Measurements from ENCODE around the gene SYNGR2. TPM values are rescaled to one million over a fixed set of nuclear protein-coding genes. Genes with fewer than 3 reads are reported as not detected.
"Not testable (repeated sequence)": the region's sequence is repeated elsewhere in the genome, so short reads cannot be mapped to it uniquely, and the experiment has no call there.

Gene SYNGR2
- total RNA-seq, 1 donor: 3.3 TPM

GRCh38 chr17:78137392-78138203 is 30.8 kb upstream of the SYNGR2 start:
- no peaks in the 10 kb centered on the region for H3K4me1 ChIP-seq (ENCODE audit: insufficient read depth, low read length)
- H3K4me3 ChIP-seq (ENCODE audit: insufficient read depth, low read length): no peak overlapping the region
- DNase-seq (ENCODE audit: insufficient read length, low spot score, missing footprints): peak; percentile 77
- H3K27me3 ChIP-seq (ENCODE audit: insufficient read depth, low read length): peaks cover 6% of the 10 kb centered on the region
- no peaks in the 10 kb centered on the region for H3K9me3 ChIP-seq (ENCODE audit: low read depth, low read length)
- H3K4me2 ChIP-seq (ENCODE audit: insufficient read depth, low read length): no peak overlapping the region
- H3K27ac ChIP-seq (ENCODE audit: low read depth, low read length): no peak overlapping the region
- no peaks in the 10 kb centered on the region for H4K20me1 ChIP-seq (ENCODE audit: insufficient read depth, low read length)
- H2AFZ ChIP-seq (ENCODE audit: low read length): no peak overlapping the region
- no peaks in the 10 kb centered on the region for H3K36me3 ChIP-seq (ENCODE audit: insufficient read depth, low read length)
- peak; percentile 24 for TF ChIP-seq CTCF (IDR thresholded peaks at IDR 0.05; ENCODE audit: extremely low read depth, low read depth, low read length)
- H3K79me2 ChIP-seq (ENCODE audit: insufficient read depth, low read length): no peaks in the 10 kb centered on the region

GRCh38 chr17:78138204-78139060 is 29.9 kb upstream of the SYNGR2 start:
- DNase-seq (ENCODE audit: insufficient read length, low spot score, missing footprints): peak; percentile 83
- H3K79me2 ChIP-seq (ENCODE audit: insufficient read depth, low read length): no peaks in the 10 kb centered on the region
- no peaks in the 10 kb centered on the region for H3K9me3 ChIP-seq (ENCODE audit: low read depth, low read length)
- H3K4me1 ChIP-seq (ENCODE audit: insufficient read depth, low read length): no peaks in the 10 kb centered on the region
- H3K4me2 ChIP-seq (ENCODE audit: insufficient read depth, low read length): no peak overlapping the region
- H3K27ac ChIP-seq (ENCODE audit: low read depth, low read length): no peak overlapping the region
- no peak for TF ChIP-seq CTCF (IDR thresholded peaks at IDR 0.05; ENCODE audit: extremely low read depth, low read depth, low read length)
- H3K27me3 ChIP-seq (ENCODE audit: insufficient read depth, low read length): no peaks in the 10 kb centered on the region
- no peak overlapping the region for H2AFZ ChIP-seq (ENCODE audit: low read length)
- H4K20me1 ChIP-seq (ENCODE audit: insufficient read depth, low read length): no peaks in the 10 kb centered on the region
- no peak overlapping the region for H3K4me3 ChIP-seq (ENCODE audit: insufficient read depth, low read length)
- no peaks in the 10 kb centered on the region for H3K36me3 ChIP-seq (ENCODE audit: insufficient read depth, low read length)

- not testable (repeated sequence) for H3K36me3 ChIP-seq (ENCODE audit: insufficient read depth, low read length); H4K20me1 ChIP-seq (ENCODE audit: insufficient read depth, low read length); H2AFZ ChIP-seq (ENCODE audit: low read length); H3K4me1 ChIP-seq (ENCODE audit: insufficient read depth, low read length); H3K9me3 ChIP-seq (ENCODE audit: low read depth, low read length); H3K4me2 ChIP-seq (ENCODE audit: insufficient read depth, low read length); DNase-seq (ENCODE audit: insufficient read length, low spot score, missing footprints); H3K27me3 ChIP-seq (ENCODE audit: insufficient read depth, low read length); H3K4me3 ChIP-seq (ENCODE audit: insufficient read depth, low read length); H3K79me2 ChIP-seq (ENCODE audit: insufficient read depth, low read length); H3K27ac ChIP-seq (ENCODE audit: low read depth, low read length)
Observed at GRCh38 chr17:78139861-78140168, 28.6 kb upstream of the SYNGR2 start.

GRCh38 chr17:78140169-78141051 is 28.0 kb upstream of the SYNGR2 start:
- Histone ChIP-seq H3K27me3 (ENCODE audit: insufficient read depth, low read length) (no peaks in the 10 kb centered on the region), H4K20me1 (ENCODE audit: insufficient read depth, low read length) (no peaks in the 10 kb centered on the region), H2AFZ (ENCODE audit: low read length) (no peak overlapping the region), H3K4me1 (ENCODE audit: insufficient read depth, low read length) (no peaks in the 10 kb centered on the region), H3K36me3 (ENCODE audit: insufficient read depth, low read length) (no peaks in the 10 kb centered on the region), H3K4me3 (ENCODE audit: insufficient read depth, low read length) (no peak overlapping the region), H3K27ac (ENCODE audit: low read depth, low read length) (no peak overlapping the region), H3K79me2 (ENCODE audit: insufficient read depth, low read length) (no peaks in the 10 kb centered on the region), H3K9me3 (ENCODE audit: low read depth, low read length) (no peaks in the 10 kb centered on the region), H3K4me2 (ENCODE audit: insufficient read depth, low read length) (no peak overlapping the region)
- TF ChIP-seq CTCF (IDR thresholded peaks at IDR 0.05; ENCODE audit: extremely low read depth, low read depth, low read length): no peak
- peak; percentile 92 for DNase-seq (ENCODE audit: insufficient read length, low spot score, missing footprints)
